K562 (cell line): ENCODE results near the gene DCTN2. TPM values are rescaled to one million over a fixed set of nuclear protein-coding genes. Genes with fewer than 3 reads are reported as not detected.
A peak's percentile ranks its signal among the peaks of the same experiment; 100 is the strongest.

ENCODE experiments used
- ARID4B ChIP-seq: sonication (generic); formaldehyde crosslinking; IDR thresholded peaks from 2 replicates; pipeline ENCODE4 v1.8.0; 2022; ENCODE audit warnings: mild to moderate bottlenecking, missing genetic modification reagents
- ATF7 ChIP-seq: fragments of 450-650 bp; IDR thresholded peaks from 2 replicates; pipeline ENCODE4 v1.7.1; 2014; ENCODE audit warnings: mild to moderate bottlenecking, moderate library complexity
- CREM ChIP-seq: IDR thresholded peaks from 2 replicates; pipeline ENCODE4 v1.6.1; 2014; ENCODE audit warnings: antibody characterized with exemption, low read depth
- CTBP1 ChIP-seq: fragments of 450-650 bp; IDR thresholded peaks from 2 replicates; pipeline ENCODE4 v1.6.1; 2016; ENCODE audit warnings: borderline replicate concordance
- CTCFL ChIP-seq: IDR thresholded peaks from 2 replicates; pipeline ENCODE4 v1.6.1; 2011; ENCODE audit warnings: borderline replicate concordance, low read depth, mild to moderate bottlenecking, moderate library complexity, low read length; ENCODE audit not compliant: insufficient read depth, poor library complexity, severe bottlenecking
- L3MBTL2 ChIP-seq: fragments of 450-650 bp; IDR thresholded peaks from 2 replicates; pipeline ENCODE4 v1.6.1; 2016; ENCODE audit warnings: mild to moderate bottlenecking, moderate library complexity
- PRDM10 ChIP-seq: fragments of 450-650 bp; IDR thresholded peaks from 2 replicates; pipeline ENCODE4 v1.6.1; 2018; ENCODE audit not compliant: partially characterized antibody
- RAD21 ChIP-seq, 2 experiments: fragments of 250-450 bp in 1 of 2; fragments of 450-650 bp in 1 of 2; sonication (Bioruptor Pico) in 1 of 2; formaldehyde crosslinking in 1 of 2; IDR thresholded peaks in 1 of 2; conservative IDR thresholded peaks in 1 of 2; 2 replicates each; pipeline versions ENCODE4 v1.4.0 to v1.8.0; 2020 to 2022; ENCODE audit warnings: mild to moderate bottlenecking in 2 of 2, moderate library complexity in 1 of 2
- TAF15 ChIP-seq: fragments of 200-400 bp; formaldehyde crosslinking; IDR thresholded peaks from 2 replicates; pipeline ENCODE4 v1.6.1; 2017; ENCODE audit warnings: mild to moderate bottlenecking, low read depth, low read length, moderate library complexity
- TBP ChIP-seq: optimal IDR thresholded peaks from 2 replicates; pipeline ENCODE3; 2011; ENCODE audit warnings: low read depth, low read length, improper control_type of control experiment
- VEZF1 ChIP-seq: fragments of 200-800 bp; sonication (Bioruptor generic); IDR thresholded peaks from 2 replicates; pipeline ENCODE4 v1.6.1; 2017; ENCODE audit warnings: missing genetic modification characterization, missing compliant biosample characterization
- ZNF143 ChIP-seq: sonication (generic); formaldehyde crosslinking; IDR thresholded peaks from 2 replicates; pipeline ENCODE4 v1.9.0; 2022; ENCODE audit warnings: mild to moderate bottlenecking, missing genetic modification reagents
- ZNF511 ChIP-seq: sonication (generic); formaldehyde crosslinking; IDR thresholded peaks from 2 replicates; pipeline ENCODE4 v1.8.0; 2022; ENCODE audit warnings: mild to moderate bottlenecking, missing genetic modification reagents
- ZNF695 ChIP-seq: fragments of 450-650 bp; formaldehyde crosslinking; IDR thresholded peaks from 2 replicates; pipeline ENCODE4 v1.4.0; 2020; ENCODE audit warnings: mild to moderate bottlenecking, moderate library complexity
- polyA plus RNA-seq, 8 experiments: library from polyadenylated mRNA; depleted of rRNA in 4 of 8; stranded (reverse) in 5 of 8; unstranded in 3 of 8; fragments of >200 nt; fragmentation: Nextera tagmentation in 2 of 8; fragmentation: Illumina TruSeq in 1 of 8; extraction: Ambion mirVana in 2 of 8; extraction: Trizol in 1 of 8; gene quantifications; 2 replicates each; pipeline versions ENCODE4 v1.2.1 to v1.2.3, GENCODE V29; 2011 to 2014; ENCODE audit warnings: inconsistent platforms in 1 of 8, missing spikeins in 1 of 8
- total RNA-seq, 7 experiments: library from RNA; depleted of rRNA in 6 of 7; stranded (reverse); fragments of >200 nt in 6 of 7; fragmentation: Illumina TruSeq in 2 of 7; extraction: Trizol in 2 of 7; gene quantifications; 2 replicates each; pipeline versions ENCODE4 v1.2.1 to v1.2.3, GENCODE V29; 2011 to 2021; ENCODE audit warnings: low replicate concordance in 1 of 7

The DCTN2 gene
- total and polyA plus RNA-seq, 9 of the 15 experiments (the other 6 are each of a cell fraction or from before 2014, with no cell fraction given) = 43.6 to 270 (median 125) TPM

GRCh38 chr12:57549909-57550640, 3.1 kb upstream of the DCTN2 start, which contains the start of gene KIF5A (continued):
- TF ChIP-seq ATF7 (peak; percentile 21; the same call in 1 of the 2 replicates), TAF15 (no peak), ARID4B (CRISPR knock-in tag) (peak; percentile 69; the same call in 1 of the 2 replicates), VEZF1 (CRISPR knock-in tag) (peak; percentile 77), CREM (no peak), ZNF695 (CRISPR knock-in tag) (no peak), ZNF511 (CRISPR knock-in tag) (0 out of 2 replicates have a peak, but pooled peaks have one; percentile 40), CTBP1 (peak; percentile 84), L3MBTL2 (no peak), CTCFL (peak; percentile 95), ZNF143 (CRISPR knock-in tag) (0 out of 2 replicates have a peak, but pooled peaks have one; percentile 41), PRDM10 (peak; percentile 17), TBP (peak; percentile 55), RAD21 (CRISPR knock-in tag; conservative IDR thresholded peaks at IDR 0.05 in 1 of 2, IDR thresholded peaks at IDR 0.05 in 1 of 2) (0 out of 4 replicates have a peak, but pooled peaks of 1 of the 2 experiments have one; percentile 9)
